HTERT RPE-1 (cell line): ENCODE measurements around the gene GIPC1.
"Not testable (repeated sequence)": the region's sequence is repeated elsewhere in the genome, so short reads cannot be mapped to it uniquely, and the experiment has no call there.

Experiments used
- in situ Hi-C: fragments of 300-500 bp; cut with MboI; formaldehyde crosslinking; loops from 4 replicates; pipeline ENCODE4 v1.14.3; 2020; ENCODE audit warnings: low sequenced_read_pairs

GIPC1 gene

DNA sequence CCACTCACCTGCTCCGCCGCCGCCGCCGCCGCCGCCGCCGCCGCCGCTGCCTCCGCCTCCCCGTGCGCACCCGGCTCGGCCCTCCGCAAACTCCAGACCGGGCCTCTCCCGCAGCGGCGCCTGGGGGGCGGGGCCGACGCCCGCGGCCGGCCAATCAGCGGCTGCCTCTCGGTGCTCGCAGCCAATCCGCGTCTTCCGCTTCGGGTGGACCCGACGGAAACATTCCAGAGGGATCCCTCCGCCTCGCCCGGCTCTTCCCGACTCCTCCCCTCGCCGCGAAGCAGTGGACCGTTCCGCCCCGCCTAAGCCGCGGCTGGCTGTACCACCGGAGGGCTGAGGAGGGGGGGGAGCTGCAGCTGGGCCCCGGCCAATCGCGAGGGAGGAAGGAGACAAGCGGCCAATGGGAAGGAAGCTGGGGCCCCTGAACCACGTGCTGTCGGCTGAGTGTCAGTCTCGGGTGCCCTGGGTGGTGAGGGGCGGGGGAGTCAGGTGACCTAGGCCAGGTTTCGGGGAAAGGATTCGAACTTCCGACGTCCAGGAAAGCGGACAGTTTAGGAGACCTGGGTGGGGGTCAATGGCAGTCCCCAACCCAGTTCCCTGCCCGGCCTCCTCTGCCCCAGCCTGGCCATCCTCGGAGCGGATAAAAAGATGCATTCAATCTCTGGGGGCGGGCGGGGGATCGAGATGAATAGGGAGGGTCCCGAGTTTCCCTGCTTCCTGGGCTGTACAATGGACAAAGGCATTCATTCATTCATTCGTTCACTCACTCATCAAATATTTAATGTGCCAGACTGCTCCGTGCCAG, at the start of gene GIPC1:
Gene GIPC1, minus strand, starts transcription at position 99 of the 805 bp plus-strand sequence. CDS start 13,151 bp downstream, outside the sequence.
- in situ Hi-C loops: no loop called here

DNA sequence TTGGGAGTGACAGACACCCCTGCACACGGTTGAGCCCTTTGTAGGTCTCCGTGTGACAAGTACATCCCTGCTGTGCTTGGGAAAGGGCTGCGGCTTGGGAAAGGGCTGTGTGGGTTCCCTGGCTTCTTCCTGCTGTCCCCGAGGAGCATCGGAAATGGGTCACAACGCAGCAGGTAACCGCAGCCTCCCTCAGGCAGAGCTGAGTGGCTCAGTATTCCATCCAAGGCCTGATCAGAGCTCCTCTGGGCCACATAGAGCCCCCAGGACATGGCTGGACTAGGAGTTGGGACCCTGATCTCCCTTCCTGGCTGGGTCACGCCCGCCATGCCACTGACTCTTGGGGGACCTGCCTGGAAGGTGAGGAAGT, 49.8 kb upstream of the GIPC1 start:
- in situ Hi-C loops: no loop called here

- in situ Hi-C loops: no loop called here
Observed at GRCh38 chr19:14544977-14545715, 49.2 kb upstream of the GIPC1 start.

GRCh38 chr19:14544047-14544446, 48.1 kb upstream of the GIPC1 start:
- in situ Hi-C loops: no loop called here

DNA sequence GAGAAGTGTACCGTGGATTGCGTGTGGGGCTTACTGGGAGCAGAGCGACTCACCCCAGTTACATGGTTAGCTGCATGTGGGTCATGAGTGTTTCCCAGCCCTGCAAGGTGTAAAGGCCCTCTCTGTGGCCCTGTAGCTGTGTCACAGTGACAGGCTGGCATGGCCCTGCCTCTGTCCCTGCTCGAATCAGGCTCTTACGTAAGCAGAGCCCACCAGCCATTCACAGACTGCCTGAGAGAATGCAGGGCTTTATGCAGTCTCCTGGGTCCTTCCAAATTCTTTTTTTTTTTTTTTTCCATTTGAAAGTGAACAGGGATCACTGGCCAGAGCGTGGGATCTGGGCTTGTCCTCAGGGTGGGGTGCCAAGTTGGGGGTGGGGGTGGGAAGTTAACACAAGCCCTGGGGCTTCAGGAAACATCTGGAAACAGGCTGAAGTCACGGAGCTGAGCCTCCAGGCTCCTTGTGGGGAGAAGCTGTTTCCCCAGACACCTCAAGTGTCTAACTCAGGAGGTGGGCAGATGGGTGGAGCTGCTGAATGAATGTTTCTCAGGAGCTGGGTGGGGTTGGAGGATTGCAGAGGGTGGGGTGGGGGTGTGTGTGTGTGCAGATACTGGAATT, 46.9 kb upstream of the GIPC1 start:
- in situ Hi-C loops: no loop called here

GRCh38 chr19:14541979-14542378, 46.1 kb upstream of the GIPC1 start:
- in situ Hi-C loops: not testable (repeated sequence)

GRCh38 chr19:14540741-14541525, 45.0 kb upstream of the GIPC1 start:
- in situ Hi-C loops: no loop called here

DNA sequence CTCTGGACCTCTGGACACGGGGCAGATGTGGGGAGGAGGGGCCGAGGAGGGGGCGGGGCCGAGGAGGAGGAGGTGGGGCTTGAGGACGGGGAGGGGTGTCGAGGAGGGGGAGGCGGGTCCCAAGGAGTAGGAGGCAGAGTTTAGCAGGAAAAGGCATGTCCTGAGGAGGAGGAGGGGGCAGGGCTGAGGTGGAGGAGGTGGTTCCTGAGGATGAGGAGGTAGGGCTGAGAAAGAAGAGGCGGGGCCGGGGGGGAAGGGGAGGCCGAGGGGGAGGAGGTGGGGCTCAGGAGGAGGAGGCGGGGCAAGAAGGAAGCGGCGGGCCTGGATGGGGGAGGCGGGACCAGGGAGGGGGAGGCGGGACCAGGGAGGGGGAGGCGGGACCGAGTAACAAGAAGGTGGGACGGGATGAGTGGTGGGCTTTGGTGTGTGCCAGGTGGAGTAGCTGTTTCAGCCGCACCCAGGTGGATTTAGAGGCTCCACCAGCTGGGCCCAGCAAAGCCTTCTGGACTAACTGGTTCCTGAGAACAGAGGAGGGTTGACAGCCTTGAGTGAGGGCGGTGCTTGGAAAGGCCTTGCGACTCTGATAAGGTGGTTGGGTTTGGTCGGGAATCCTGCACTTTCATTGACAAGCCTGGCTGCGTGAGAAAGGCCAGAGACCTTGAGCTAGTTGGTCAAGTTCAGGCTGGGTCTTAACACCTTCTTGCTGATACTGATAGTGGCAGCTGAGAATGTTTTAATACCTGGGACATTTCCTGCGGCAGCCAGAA, 41.2 kb upstream of the GIPC1 start:
- in situ Hi-C loops: no loop called here

DNA sequence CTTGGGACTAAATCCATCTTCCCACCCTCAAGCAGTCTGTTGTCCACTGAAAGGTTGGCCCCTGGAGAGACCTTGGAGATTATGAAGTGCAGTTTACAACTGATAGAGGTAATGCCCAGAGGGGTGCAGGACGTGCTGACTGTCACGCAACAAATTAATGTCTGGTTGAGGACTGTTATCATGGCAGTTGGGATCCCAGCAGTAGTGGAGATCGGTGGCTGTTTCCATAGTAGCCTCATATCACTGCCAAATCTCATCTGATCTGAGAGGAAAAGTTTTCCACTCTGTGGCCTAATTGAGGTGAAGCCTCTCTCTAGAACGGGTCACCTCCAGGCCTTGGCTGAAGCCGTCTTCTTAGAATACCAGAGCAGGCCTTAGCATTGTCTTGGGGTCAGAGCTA, 37.5 kb upstream of the GIPC1 start:
- in situ Hi-C loops: no loop called here

DNA sequence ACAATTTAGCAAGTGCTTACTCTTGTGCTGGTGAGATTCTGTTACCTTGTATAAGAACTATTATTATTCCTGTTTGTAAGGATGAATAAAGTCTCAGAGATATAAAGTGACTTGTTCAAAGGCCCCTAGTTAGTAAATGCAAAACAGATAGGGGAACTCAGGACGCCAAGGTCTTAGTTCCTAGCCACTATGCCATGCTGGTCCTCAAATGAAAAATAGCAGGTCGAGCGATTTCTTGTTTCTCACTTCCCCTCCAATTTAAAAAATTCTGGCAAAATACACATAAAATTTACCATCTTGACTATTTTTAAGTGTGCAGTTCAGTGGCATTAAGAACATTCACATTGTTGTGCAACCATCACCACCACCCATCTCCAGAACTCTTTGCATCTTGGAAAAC, 34.6 kb upstream of the GIPC1 start:
- in situ Hi-C loops: no loop called here

GRCh38 chr19:14530005-14530348, 34.0 kb upstream of the GIPC1 start:
- in situ Hi-C loops: no loop called here

DNA sequence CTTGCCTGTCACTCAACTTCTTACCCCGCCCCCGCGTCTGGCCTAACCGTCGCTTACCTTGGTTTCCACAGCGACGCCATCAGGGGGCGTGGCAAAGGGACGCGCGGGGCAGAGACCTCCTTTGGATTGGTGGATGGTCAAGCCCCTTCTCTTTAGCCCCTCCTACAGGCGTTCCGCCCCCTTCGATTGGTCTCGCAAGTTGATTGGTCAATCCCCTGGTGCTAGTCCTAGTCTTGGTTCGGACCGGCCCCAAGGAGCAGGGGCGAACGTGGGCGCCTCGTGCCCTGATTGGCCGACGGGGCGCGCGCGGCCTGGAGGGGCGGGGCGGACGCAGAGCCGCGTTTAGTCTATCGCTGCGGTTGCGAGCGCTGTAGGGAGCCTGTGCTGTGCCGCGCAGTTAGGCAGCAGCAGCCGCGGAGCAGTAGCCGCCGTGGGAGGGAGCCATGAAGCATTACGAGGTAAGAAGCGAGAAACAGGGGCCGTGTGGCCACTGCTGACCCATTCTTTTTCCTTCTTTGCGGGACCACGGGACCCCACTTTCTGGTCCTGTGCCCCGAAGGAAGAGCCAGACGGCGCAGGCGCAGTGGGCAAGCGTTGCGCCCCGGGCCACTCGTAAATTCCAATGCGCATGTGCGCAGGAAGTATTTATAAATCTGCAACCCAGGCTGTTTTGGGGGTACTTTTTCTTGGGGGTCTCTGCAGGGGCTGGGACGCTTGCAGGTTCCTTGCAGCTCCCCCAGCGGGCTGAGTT, 33.5 kb upstream of the GIPC1 start, which contains the start of gene TECR:
Gene TECR, plus strand, starts transcription at position 341 of the 751 bp plus-strand sequence. Its CDS starts 103 bp downstream, at position 444.
- in situ Hi-C loops: no loop called here

DNA sequence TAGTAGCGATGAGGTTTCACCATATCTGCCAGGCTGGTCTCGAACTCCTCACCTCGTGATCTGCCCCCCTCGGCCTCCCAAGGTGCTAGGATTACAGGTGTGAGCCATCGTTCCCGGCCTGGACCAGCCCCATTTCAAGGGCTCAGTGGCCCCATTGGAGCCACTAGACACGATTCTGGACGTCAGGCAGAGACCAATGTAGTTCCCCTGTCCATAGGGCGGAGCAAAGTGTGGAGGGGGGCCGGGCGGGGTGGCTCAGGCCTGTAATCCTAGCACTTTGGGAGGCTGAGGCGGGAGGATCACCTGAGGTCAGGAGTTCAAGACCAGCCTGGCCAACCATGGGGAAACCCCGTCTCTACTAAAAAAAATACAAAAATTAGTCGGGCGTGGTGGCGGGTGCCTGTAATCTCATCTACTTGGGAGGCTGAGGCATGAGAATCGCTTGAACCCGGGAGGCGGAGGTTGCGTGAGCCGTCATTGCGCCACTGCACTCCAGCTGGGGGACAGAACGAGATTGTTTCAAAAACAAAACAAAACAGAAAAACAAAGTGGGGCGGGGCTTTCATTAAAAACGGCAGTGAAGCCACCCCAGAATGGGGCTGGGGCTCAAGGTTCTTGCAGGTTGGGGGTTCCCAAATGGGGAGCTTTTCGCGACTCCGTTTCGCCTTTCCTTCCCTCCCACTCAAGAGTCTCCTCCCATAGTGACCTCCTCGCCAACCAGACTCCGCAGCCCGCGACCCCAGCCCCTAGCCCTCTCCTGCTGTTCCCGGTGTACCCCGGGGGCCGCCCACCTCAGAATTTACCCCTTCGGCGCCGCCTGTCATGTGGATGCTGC, 32.7 kb upstream of the GIPC1 start:
- in situ Hi-C loops: no loop called here

GRCh38 chr19:14526423-14526822, 30.5 kb upstream of the GIPC1 start:
- in situ Hi-C loops: no loop called here

GRCh38 chr19:14525729-14526128, 29.8 kb upstream of the GIPC1 start:
- in situ Hi-C loops: no loop called here

GRCh38 chr19:14520543-14520942, 24.6 kb upstream of the GIPC1 start:
- in situ Hi-C loops: no loop called here

DNA sequence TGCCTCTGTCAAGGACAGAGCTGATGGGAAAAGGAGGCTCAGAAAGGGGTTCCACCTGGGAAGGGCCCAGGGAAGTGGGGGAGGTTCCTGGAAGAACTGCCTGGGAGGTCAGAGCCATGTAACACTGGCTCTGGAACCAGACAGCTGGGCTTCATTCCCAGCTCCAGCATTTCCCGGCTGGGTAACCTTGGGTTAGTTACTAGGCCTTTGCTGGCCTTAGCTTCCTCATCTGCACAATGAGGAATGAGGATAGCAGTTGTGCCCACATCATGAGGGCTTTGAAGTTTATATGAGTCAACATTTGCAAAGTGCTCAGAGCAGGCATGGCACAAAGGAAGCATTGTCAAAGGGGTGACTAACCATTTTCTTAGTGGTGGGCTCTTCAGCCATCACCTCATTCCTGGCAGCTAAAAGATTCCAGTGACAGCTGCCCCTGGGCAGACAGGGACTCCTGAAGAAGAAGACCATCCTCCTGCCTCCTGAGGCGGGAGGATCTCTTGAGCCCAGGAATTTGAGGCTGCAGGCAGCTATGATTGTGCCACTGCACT, 24.0 kb upstream of the GIPC1 start:
- in situ Hi-C loops: no loop called here

- in situ Hi-C loops: no loop called here
Observed at GRCh38 chr19:14519245-14519859, 23.4 kb upstream of the GIPC1 start.
